Liver (tissue), 9 donors: Measurements from ENCODE around the gene TCF7L2. TPM values are rescaled to one million over a fixed set of nuclear protein-coding genes. Genes with fewer than 3 reads are reported as not detected.

ENCODE experiments used
- DNase-seq: peaks from one replicate; pipeline ENCODE4 v3.0.0-alpha.2; 2017; ENCODE audit warnings: low spot score
- H3K27ac ChIP-seq, 2 donors: one replicate each; pipeline ENCODE4 v1.7.0; 2013; ENCODE audit warnings: inconsistent platforms in 2 of 2, low read length in 2 of 2, control low read depth in 1 of 2, low read depth in 1 of 2, mild to moderate bottlenecking in 1 of 2
- H3K27me3 ChIP-seq, 4 donors: one replicate each; pipeline versions ENCODE4 v1.6.1 to v1.7.0; 2013; ENCODE audit warnings: low read length in 3 of 4, inconsistent platforms in 1 of 4, mild to moderate bottlenecking in 1 of 4, moderate library complexity in 1 of 4; ENCODE audit not compliant: control insufficient read depth in 4 of 4, insufficient read depth in 4 of 4
- H3K36me3 ChIP-seq, 4 donors: one replicate each; pipeline versions ENCODE4 v1.6.1 to v1.7.0; 2013; ENCODE audit warnings: low read length in 3 of 4, mild to moderate bottlenecking in 3 of 4, low read depth in 1 of 4, moderate library complexity in 1 of 4; ENCODE audit not compliant: control insufficient read depth in 4 of 4, insufficient read depth in 3 of 4
- H3K4me1 ChIP-seq, 4 donors: one replicate each; pipeline versions ENCODE4 v1.6.1 to v1.7.0; 2013; ENCODE audit warnings: low read length in 3 of 4, mild to moderate bottlenecking in 3 of 4, moderate library complexity in 1 of 4; ENCODE audit not compliant: control insufficient read depth in 4 of 4, insufficient read depth in 4 of 4
- H3K4me3 ChIP-seq, 3 donors: one replicate each; pipeline versions ENCODE4 v1.6.1 to v1.7.0; 2013; ENCODE audit warnings: low read length in 3 of 3, control low read depth in 1 of 3, low read depth in 1 of 3, mild to moderate bottlenecking in 1 of 3
- H3K9ac ChIP-seq, 2 donors: one replicate each; pipeline ENCODE4 v1.7.0; 2013; ENCODE audit warnings: low read length in 2 of 2, mild to moderate bottlenecking in 2 of 2, moderate library complexity in 2 of 2, control low read depth in 1 of 2, low read depth in 1 of 2
- H3K9me3 ChIP-seq, 4 donors: one replicate each; pipeline versions ENCODE4 v1.6.1 to v1.7.0; 2013; ENCODE audit warnings: low read length in 3 of 4; ENCODE audit not compliant: control insufficient read depth in 4 of 4
- ATF3 ChIP-seq: IDR thresholded peaks from 2 replicates; pipeline ENCODE4 v1.6.1; 2016; ENCODE audit warnings: antibody characterized with exemption
- CTCF ChIP-seq: fragments of 150-350 bp; IDR thresholded peaks from 2 replicates; pipeline ENCODE4 v1.5.1; 2017; ENCODE audit warnings: improper control_type of control experiment, low read depth, low read length; ENCODE audit not compliant: missing input control
- EGR1 ChIP-seq, 2 donors: IDR thresholded peaks; 2 replicates each; pipeline ENCODE4 v1.6.1; 2016 to 2018; ENCODE audit warnings: antibody characterized with exemption in 2 of 2, low read depth in 2 of 2
- FOXA1 ChIP-seq: IDR thresholded peaks from 2 replicates; pipeline ENCODE4 v1.6.1; 2016; ENCODE audit warnings: antibody characterized with exemption
- FOXA2 ChIP-seq: IDR thresholded peaks from 2 replicates; pipeline ENCODE4 v1.6.1; 2016; ENCODE audit warnings: antibody characterized with exemption
- GABPA ChIP-seq, 2 donors: IDR thresholded peaks in 1 of 2; conservative IDR thresholded peaks in 1 of 2; 2 replicates each; pipeline ENCODE4 v1.6.1; 2016; ENCODE audit warnings: antibody characterized with exemption in 2 of 2, mild to moderate bottlenecking in 1 of 2, moderate library complexity in 1 of 2
- HNF4A ChIP-seq, 2 donors: conservative IDR thresholded peaks; 2 replicates each; pipeline ENCODE4 v1.6.1; 2016; ENCODE audit warnings: antibody characterized with exemption in 2 of 2, mild to moderate bottlenecking in 2 of 2
- HNF4G ChIP-seq: IDR thresholded peaks from 2 replicates; pipeline ENCODE4 v1.6.1; 2016; ENCODE audit warnings: antibody characterized with exemption
- JUND ChIP-seq, 2 donors: IDR thresholded peaks; 2 replicates each; pipeline ENCODE4 v1.6.1; 2016; ENCODE audit warnings: antibody characterized with exemption in 2 of 2
- MAX ChIP-seq: IDR thresholded peaks from 2 replicates; pipeline ENCODE4 v1.6.1; 2016; ENCODE audit warnings: antibody characterized with exemption
- NR2F2 ChIP-seq: IDR thresholded peaks from 2 replicates; pipeline ENCODE4 v1.6.1; 2016; ENCODE audit warnings: antibody characterized with exemption
- RAD21 ChIP-seq, 2 donors: IDR thresholded peaks; 2 replicates each; pipeline ENCODE4 v1.6.1; 2016; ENCODE audit warnings: antibody characterized with exemption in 2 of 2, mild to moderate bottlenecking in 2 of 2
- REST ChIP-seq: IDR thresholded peaks from 2 replicates; pipeline ENCODE4 v1.6.1; 2016; ENCODE audit warnings: antibody characterized with exemption, mild to moderate bottlenecking
- RXRA ChIP-seq, 2 donors: IDR thresholded peaks; 2 replicates each; pipeline ENCODE4 v1.6.1; 2017 to 2018; ENCODE audit warnings: antibody characterized with exemption in 2 of 2, mild to moderate bottlenecking in 1 of 2
- SP1 ChIP-seq: IDR thresholded peaks from 2 replicates; pipeline ENCODE4 v1.6.1; 2018; ENCODE audit warnings: antibody characterized with exemption, mild to moderate bottlenecking
- TAF1 ChIP-seq: conservative IDR thresholded peaks from 2 replicates; pipeline ENCODE4 v1.6.1; 2016; ENCODE audit warnings: antibody characterized with exemption, mild to moderate bottlenecking
- YY1 ChIP-seq: IDR thresholded peaks from 2 replicates; pipeline ENCODE4 v1.6.1; 2016; ENCODE audit warnings: antibody characterized with exemption, mild to moderate bottlenecking
- ZBTB33 ChIP-seq: IDR thresholded peaks from 2 replicates; pipeline ENCODE4 v1.6.1; 2016; ENCODE audit warnings: antibody characterized with exemption
- WGBS: extraction: QIAGEN DNeasy Blood & Tissue Kit; methylation state at CpG from one replicate; pipeline ENCODE4 v1.1.7; 2013; 5-methylcytosine and 5-hydroxymethylcytosine counted together
- polyA plus RNA-seq, 2 donors: library from polyadenylated mRNA; stranded (reverse) in 1 of 2; unstranded in 1 of 2; fragments of 200-250 nt in 1 of 2; fragments of >200 nt in 1 of 2; fragmentation: Nextera tagmentation in 1 of 2; extraction: Ambion mirVana in 1 of 2; gene quantifications; one replicate each; pipeline versions ENCODE4 v1.2.1 to v1.2.3, GENCODE V29; 2013 to 2015
- total RNA-seq, 2 donors: library from RNA; depleted of rRNA; stranded (reverse); fragments of >200 nt; gene quantifications; one replicate each; pipeline ENCODE4 v1.2.3, GENCODE V29; 2014
- donor health status: healthy.
- donor health status: healthy.
- donor health status: healthy.
- donor health status: healthy.
- donor health status: healthy.

The TCF7L2 gene
- total and polyA plus RNA-seq, 4 donors = 4.9 to 18.0 (median 8.3) TPM

- peak; percentile 72 for DNase-seq
These were observed 110.4 kb downstream of the TCF7L2 start for GRCh38 chr10:113060201-113061053.

More at GRCh38 chr10:113060201-113061053, 110.4 kb downstream of the TCF7L2 start:
- peaks cover 8 to 46% (median 34%) of the 10 kb centered on the region in 4 donors for H3K4me1 ChIP-seq
- H3K36me3 ChIP-seq = peaks cover 0 to 2% (median 0%) of the 10 kb centered on the region in 4 donors
- 51% methylated on average over 15 of the region's 15 CpGs for WGBS
- H3K4me3 ChIP-seq = no peak overlapping the region
- H3K27me3 ChIP-seq = no peaks in the 10 kb centered on the region
- H3K27ac ChIP-seq = peak overlapping the region; percentile 20 to 52
- H3K9me3 ChIP-seq = no peaks in the 10 kb centered on the region
- no peak overlapping the region for H3K9ac ChIP-seq
- no peak for TF ChIP-seq MAX
- peak; percentile 73 to 74 for TF ChIP-seq HNF4A (conservative IDR thresholded peaks at IDR 0.05)
- no peak for TF ChIP-seq HNF4G
- no peak for TF ChIP-seq EGR1 (IDR thresholded peaks at IDR 0.05; ENCODE audit: low read depth in 2 of 2)
- no peak for TF ChIP-seq CTCF
- no peak for TF ChIP-seq ATF3
- TF ChIP-seq FOXA2 = peak; percentile 13
- TF ChIP-seq SP1 = no peak
- no peak for TF ChIP-seq GABPA (IDR thresholded peaks at IDR 0.05 in 1 of 2, conservative IDR thresholded peaks at IDR 0.05 in 1 of 2)
- peak in 1 of 2 donors; percentile 26 for TF ChIP-seq RAD21 (IDR thresholded peaks at IDR 0.05)
- peak in 1 of 2 donors; percentile 30 for TF ChIP-seq RXRA (IDR thresholded peaks at IDR 0.05)
- TF ChIP-seq JUND (IDR thresholded peaks at IDR 0.05) = no peak
- no peak for TF ChIP-seq ZBTB33
- no peak for TF ChIP-seq REST
- peak; percentile 14 for TF ChIP-seq NR2F2
- TF ChIP-seq TAF1 = no peak
- TF ChIP-seq YY1 = no peak
- no peak for TF ChIP-seq FOXA1
